H54 (cell line): ENCODE measurements around the gene SLC2A5.
"Not testable (repeated sequence)": the region's sequence is repeated elsewhere in the genome, so short reads cannot be mapped to it uniquely, and the experiment has no call there.

ENCODE experiments used
- DNase-seq: peaks from one replicate; pipeline ENCODE4 v3.0.0; 2011; ENCODE audit warnings: low spot score, mixed read lengths; ENCODE audit not compliant: insufficient read length
- FAIRE-seq: peaks from 3 replicates; lab custom pipeline; 2011; peaks lifted over from hg19 to GRCh38; lab: Jason Lieb, UNC
- POLR2A ChIP-seq: IDR thresholded peaks from 2 replicates; pipeline ENCODE4 v1.6.1; 2011; ENCODE audit warnings: low read depth, mild to moderate bottlenecking, low read length

Gene SLC2A5

GRCh38 chr1:9004700-9005394 is 64.6 kb downstream of the SLC2A5 start:
- FAIRE-seq (no peak), DNase-seq (peak; percentile 53)
- no peak for TF ChIP-seq POLR2A

- TF ChIP-seq POLR2A, result no peak
- FAIRE-seq (no peak), DNase-seq (no peak)
Observed at GRCh38 chr1:9004031-9004699, 65.3 kb downstream of the SLC2A5 start.

GRCh38 chr1:9002215-9002560 is 67.2 kb downstream of the SLC2A5 start:
- not testable (repeated sequence) for DNase-seq, FAIRE-seq

GRCh38 chr1:9001534-9002214 is 67.8 kb downstream of the SLC2A5 start:
- DNase-seq, FAIRE-seq: not testable (repeated sequence)

GRCh38 chr1:8993962-8994675 is 75.3 kb downstream of the SLC2A5 start:
- DNase-seq, FAIRE-seq: not testable (repeated sequence)

GRCh38 chr1:8992936-8993687 is 76.3 kb downstream of the SLC2A5 start:
- no peak for FAIRE-seq
- DNase-seq, result no peak
- no peak for TF ChIP-seq POLR2A

- DNase-seq, result peak; percentile 21
- no peak for TF ChIP-seq POLR2A
- FAIRE-seq, result no peak
Observed at GRCh38 chr1:8989821-8990220, 79.6 kb downstream of the SLC2A5 start.

GRCh38 chr1:8989061-8989460 is 80.4 kb downstream of the SLC2A5 start:
- no peak for FAIRE-seq
- no peak for TF ChIP-seq POLR2A
- DNase-seq, result no peak

- DNase-seq, result no peak
- FAIRE-seq, result no peak
- TF ChIP-seq POLR2A, result no peak
Observed at GRCh38 chr1:8988618-8988967, 80.8 kb downstream of the SLC2A5 start.

- TF ChIP-seq POLR2A, result no peak
- FAIRE-seq, result no peak
- no peak for DNase-seq
Observed at GRCh38 chr1:8987881-8988617, 81.4 kb downstream of the SLC2A5 start.

GRCh38 chr1:8986814-8987190 is 82.6 kb downstream of the SLC2A5 start:
- no peak for DNase-seq
- FAIRE-seq, result no peak
- no peak for TF ChIP-seq POLR2A

- no peak for TF ChIP-seq POLR2A
- peak; percentile 92 for FAIRE-seq
- peak; percentile 42 for DNase-seq
Observed at GRCh38 chr1:8985915-8986813, 83.3 kb downstream of the SLC2A5 start.
